HG03045 (cell line): Measurements from ENCODE around the gene ADAT3.
"Not testable (repeated sequence)": the region's sequence is repeated elsewhere in the genome, so short reads cannot be mapped to it uniquely, and the experiment has no call there.

Experiments used
- ATAC-seq: cut with Tn5 transposase; IDR thresholded peaks from one replicate; pipeline ENCODE4 v1.9.1; 2021; ENCODE audit warnings: mild to moderate bottlenecking, moderate library complexity; ENCODE audit not compliant: unreplicated experiment

Gene ADAT3

GRCh38 chr19:1866693-1867348, 38.4 kb upstream of the ADAT3 start:
- ATAC-seq = no peak

DNA sequence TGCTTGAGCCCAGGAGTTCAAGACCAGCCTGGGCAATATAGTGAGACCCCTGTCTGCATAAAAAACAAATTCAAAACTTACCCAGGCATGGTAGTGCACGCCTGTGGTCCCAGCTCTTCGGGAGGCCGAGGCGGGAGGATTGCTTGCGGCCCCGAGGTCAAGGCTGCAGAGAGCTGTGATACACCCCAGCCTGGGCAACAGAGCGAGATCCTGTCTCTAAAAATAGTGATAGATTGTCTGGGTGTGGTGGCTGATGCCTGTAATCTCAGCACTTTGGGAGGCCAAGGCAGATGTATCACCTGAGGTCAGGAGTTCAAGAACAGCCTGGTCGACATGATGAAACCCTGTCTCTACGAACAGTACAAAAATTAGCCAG, 37.9 kb upstream of the ADAT3 start:
- ATAC-seq = no peak

DNA sequence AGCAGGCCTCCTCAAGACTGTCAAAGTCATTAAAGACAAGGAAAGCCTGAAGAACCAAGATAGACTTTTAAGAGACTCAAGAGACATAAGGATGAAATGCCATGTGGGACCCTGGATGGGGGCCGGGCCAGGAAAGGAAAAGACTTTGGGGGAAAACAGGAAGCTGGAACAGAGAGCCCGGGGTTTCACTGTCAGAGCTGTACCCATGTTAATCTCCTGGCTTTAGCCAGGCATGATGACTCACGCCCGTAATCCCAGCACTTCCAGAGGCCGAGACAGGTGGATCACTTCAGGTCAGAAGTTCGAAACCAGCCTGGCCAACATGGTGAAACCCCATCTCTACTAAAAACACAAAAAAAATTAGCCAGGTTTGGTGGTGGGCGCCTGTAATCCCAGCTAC, 36.2 kb upstream of the ADAT3 start:
- ATAC-seq = no peak

DNA sequence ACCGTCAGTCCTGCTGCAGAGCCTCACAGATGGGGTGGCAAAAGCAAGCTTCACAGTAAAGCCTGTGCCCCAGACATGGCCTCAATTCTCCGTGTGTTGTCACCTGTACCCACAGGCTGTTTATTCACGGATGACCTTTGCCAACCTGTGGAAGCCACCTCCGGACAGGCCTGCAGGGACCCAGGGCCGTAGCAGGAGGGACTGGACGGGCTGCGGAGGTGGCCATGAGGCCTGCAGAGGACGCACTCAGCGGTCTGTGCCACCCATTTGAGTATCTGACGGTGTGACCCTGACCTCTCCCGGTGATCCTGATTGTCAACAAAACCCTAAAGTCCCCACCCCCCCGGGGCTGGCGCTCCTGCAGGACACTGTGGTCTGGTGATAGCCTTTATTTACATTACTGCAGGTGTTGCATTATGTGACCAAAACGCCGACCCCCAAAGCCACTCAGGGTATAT, 34.0 kb upstream of the ADAT3 start:
- ATAC-seq = no peak

DNA sequence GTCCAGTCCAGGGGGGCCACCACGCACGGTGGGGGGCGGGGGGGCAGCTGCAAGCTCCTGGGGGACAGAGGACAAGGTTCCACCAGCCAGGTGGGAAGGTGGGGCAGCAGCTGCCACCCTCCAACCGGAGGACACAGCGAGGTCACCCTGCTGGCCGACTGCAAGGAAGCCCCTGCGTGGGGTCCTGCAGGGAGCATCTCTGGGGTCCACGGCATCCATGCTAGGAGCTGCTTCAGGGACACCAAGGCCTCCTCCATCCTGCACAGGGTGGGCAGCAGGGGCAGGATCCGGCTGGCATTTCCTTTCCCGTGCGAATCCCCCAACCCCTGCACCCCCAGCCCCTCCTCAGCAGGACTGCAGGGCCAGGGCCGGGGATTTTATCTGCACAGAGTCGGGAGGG, 33.6 kb upstream of the ADAT3 start:
- ATAC-seq = no peak

- no peak for ATAC-seq
Measured at GRCh38 chr19:1872807-1873523, 32.2 kb upstream of the ADAT3 start.

GRCh38 chr19:1873524-1874473, 31.4 kb upstream of the ADAT3 start:
- no peak for ATAC-seq

DNA sequence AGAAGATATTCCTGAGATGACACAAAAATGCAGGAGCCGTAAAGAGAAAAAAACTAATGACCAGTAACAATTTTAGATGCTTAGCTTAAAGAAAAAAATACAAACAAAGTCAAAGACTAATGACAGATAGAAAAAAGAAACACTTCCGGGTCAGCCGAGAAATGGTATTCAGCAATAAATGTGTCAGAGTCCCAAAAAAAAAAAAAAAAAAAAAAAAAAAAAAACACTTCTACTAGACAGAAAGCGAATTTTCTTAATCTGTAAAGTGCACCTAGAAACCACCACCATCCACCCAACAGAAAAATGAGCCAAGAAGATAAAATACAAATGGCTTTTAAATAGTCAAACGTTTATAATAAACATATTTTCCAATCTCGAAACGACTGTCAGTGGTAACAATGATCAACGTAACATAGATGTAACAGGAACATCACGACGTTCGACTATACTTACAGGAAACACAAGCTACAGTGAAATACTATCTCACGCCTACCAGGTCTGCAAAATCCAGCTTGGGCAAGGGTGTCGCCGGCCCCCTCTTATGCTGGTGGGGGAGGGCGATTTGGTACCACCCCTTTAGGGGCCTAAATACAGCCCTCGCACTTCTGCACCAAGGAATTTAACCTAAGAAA, 30.5 kb upstream of the ADAT3 start:
- no peak for ATAC-seq

GRCh38 chr19:1875265-1875645, 29.9 kb upstream of the ADAT3 start:
- not testable (repeated sequence) for ATAC-seq

DNA sequence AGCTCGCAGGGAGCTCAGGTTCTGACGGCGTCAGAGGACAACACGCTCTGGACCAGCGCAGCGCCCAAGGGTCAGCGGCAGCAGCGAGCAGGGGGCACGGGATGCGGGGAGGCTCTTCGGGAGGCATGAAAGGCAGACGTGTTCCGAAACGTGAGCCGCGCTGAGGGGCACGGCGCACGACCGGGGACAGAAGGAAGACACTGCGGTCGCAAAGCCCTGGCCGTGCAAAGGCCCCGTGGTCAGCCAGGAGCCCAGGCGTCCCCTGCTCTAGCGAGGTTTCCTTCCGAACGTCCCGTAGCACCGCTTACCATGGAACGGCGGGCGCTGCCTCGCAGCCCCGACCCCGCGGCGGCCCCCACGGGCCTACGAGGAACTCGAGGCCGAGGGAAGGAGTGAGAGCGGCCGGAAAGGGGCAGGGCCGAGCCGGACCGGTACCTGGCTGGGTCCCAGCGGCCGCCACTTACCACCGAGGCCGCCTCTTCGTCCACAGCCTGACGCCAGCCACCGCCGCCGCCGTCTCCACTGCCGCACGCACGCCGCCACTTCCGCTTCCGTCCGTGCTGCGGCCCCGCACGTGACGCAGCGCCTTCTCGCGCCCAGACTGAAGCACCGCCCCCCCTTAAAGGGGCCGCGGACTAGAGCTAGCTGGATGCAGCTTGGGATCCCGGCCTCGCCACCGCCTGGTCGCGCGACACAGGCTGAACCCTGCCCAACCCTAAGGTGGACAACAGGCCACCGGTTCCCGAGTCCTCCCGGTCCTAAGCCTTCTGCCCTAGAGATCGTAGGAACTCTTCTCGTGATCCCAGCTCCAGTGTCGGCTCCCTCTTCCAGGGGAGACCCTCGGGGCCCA, 29.3 kb upstream of the ADAT3 start:
- peak; percentile 83 for ATAC-seq

GRCh38 chr19:1876496-1877279, 28.5 kb upstream of the ADAT3 start:
- peak; percentile 5 for ATAC-seq

- ATAC-seq = not testable (repeated sequence)
Measured at GRCh38 chr19:1877280-1877660, 27.9 kb upstream of the ADAT3 start.

DNA sequence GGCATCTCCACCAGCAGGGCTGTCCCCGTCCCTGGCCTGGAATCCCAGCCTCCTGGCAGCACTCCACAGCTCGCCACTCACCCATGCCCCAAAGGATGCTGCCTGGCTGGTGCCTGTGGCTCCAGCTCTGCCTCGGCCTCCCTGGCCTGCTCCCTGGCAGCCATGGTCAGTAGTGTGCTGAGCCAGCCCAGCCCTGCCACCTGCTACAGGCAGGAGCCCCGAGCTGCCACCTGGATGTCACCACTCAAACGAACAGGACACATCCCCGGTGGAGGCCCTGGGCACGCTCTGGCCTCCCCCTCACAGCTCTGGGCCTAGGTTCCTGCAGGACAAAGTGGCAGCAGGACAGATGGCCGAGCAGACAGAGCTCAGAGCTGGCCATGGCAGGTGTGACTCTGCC, 26.6 kb upstream of the ADAT3 start:
- not testable (repeated sequence) for ATAC-seq

GRCh38 chr19:1879982-1880381, 25.2 kb upstream of the ADAT3 start:
- ATAC-seq = not testable (repeated sequence)

- no peak for ATAC-seq
Measured at GRCh38 chr19:1880611-1881392, 24.4 kb upstream of the ADAT3 start.

- not testable (repeated sequence) for ATAC-seq
Measured at GRCh38 chr19:1881393-1882088, 23.7 kb upstream of the ADAT3 start.

GRCh38 chr19:1882089-1882785, 23.0 kb upstream of the ADAT3 start:
- no peak for ATAC-seq
